ENCODE measurements around the gene VPS35L.
A peak's percentile ranks its signal among the peaks of the same experiment; 100 is the strongest.

VPS35L gene

GRCh38 chr16:19595043-19595767 lies 39.7 kb downstream of the VPS35L start:
- no peak for DNase-seq (ENCODE audit: low spot score)

- no peak for DNase-seq (ENCODE audit: low spot score)
These were observed 43.5 kb downstream of the VPS35L start for GRCh38 chr16:19598805-19599510.

- DNase-seq (ENCODE audit: low spot score), result no peak
These were observed 44.6 kb downstream of the VPS35L start for GRCh38 chr16:19599968-19600716.

- peak; percentile 81 for DNase-seq (ENCODE audit: low spot score)
These were observed 45.8 kb downstream of the VPS35L start for GRCh38 chr16:19601083-19601976.

- no peak for DNase-seq (ENCODE audit: low spot score)
These were observed 49.4 kb downstream of the VPS35L start for GRCh38 chr16:19604911-19605310.

GRCh38 chr16:19605701-19606100 lies 50.2 kb downstream of the VPS35L start:
- DNase-seq (ENCODE audit: low spot score), result no peak

GRCh38 chr16:19607616-19608280 lies 52.2 kb downstream of the VPS35L start:
- no peak for DNase-seq (ENCODE audit: low spot score)

GRCh38 chr16:19609359-19609758 lies 53.9 kb downstream of the VPS35L start:
- DNase-seq (ENCODE audit: low spot score), result no peak

GRCh38 chr16:19610200-19610599 lies 54.7 kb downstream of the VPS35L start:
- DNase-seq (ENCODE audit: low spot score), result no peak

GRCh38 chr16:19613834-19614233 lies 58.3 kb downstream of the VPS35L start:
- peak; percentile 53 for DNase-seq (ENCODE audit: low spot score)

GRCh38 chr16:19616241-19616640 lies 60.7 kb downstream of the VPS35L start:
- peak; percentile 30 for DNase-seq (ENCODE audit: low spot score)

- no peak for DNase-seq (ENCODE audit: low spot score)
These were observed 63.4 kb downstream of the VPS35L start for GRCh38 chr16:19618876-19619275.

- no peak for DNase-seq (ENCODE audit: low spot score)
These were observed 65.9 kb downstream of the VPS35L start for GRCh38 chr16:19621445-19621844.

- DNase-seq (ENCODE audit: low spot score), result no peak
These were observed 69.5 kb downstream of the VPS35L start for GRCh38 chr16:19625039-19625438.

GRCh38 chr16:19636436-19637267 lies 81.1 kb downstream of the VPS35L start:
- no peak for DNase-seq (ENCODE audit: low spot score)

- DNase-seq (ENCODE audit: low spot score), result no peak
These were observed 84.5 kb downstream of the VPS35L start for GRCh38 chr16:19639986-19640421.

- DNase-seq (ENCODE audit: low spot score), result no peak
These were observed 87.0 kb downstream of the VPS35L start for GRCh38 chr16:19642501-19642900.

GRCh38 chr16:19644877-19645276 lies 89.4 kb downstream of the VPS35L start:
- DNase-seq (ENCODE audit: low spot score), result no peak

GRCh38 chr16:19645557-19645981 lies 90.1 kb downstream of the VPS35L start:
- no peak for DNase-seq (ENCODE audit: low spot score)

- DNase-seq (ENCODE audit: low spot score), result no peak
These were observed 94.5 kb downstream of the VPS35L start for GRCh38 chr16:19649980-19650379.
